Measurements from ENCODE around the gene ASMTL.
"Not testable (repeated sequence)": the region's sequence is repeated elsewhere in the genome, so short reads cannot be mapped to it uniquely, and the experiment has no call there.

ASMTL gene

GRCh38 chrX:1452516-1453394 is at the start of gene ASMTL:
Gene ASMTL, minus strand, starts transcription at chrX:1452909. Its CDS starts 69 bp downstream, at chrX:1452840.
- DNase-seq: peak; percentile 100

- DNase-seq: no peak
These were observed 49.5 kb upstream of the ASMTL start for GRCh38 chrX:1502241-1502640.

GRCh38 chrX:1500701-1501624 is 48.3 kb upstream of the ASMTL start:
- no peak for DNase-seq

GRCh38 chrX:1496076-1496475 is 43.4 kb upstream of the ASMTL start:
- DNase-seq: no peak

GRCh38 chrX:1493877-1494510 is 41.3 kb upstream of the ASMTL start:
- DNase-seq: no peak

- DNase-seq: peak; percentile 5
These were observed 40.7 kb upstream of the ASMTL start for GRCh38 chrX:1493412-1493811.

- peak; percentile 1 for DNase-seq
These were observed 39.8 kb upstream of the ASMTL start for GRCh38 chrX:1492421-1493012.

GRCh38 chrX:1491851-1492349 is 39.2 kb upstream of the ASMTL start:
- peak; percentile 14 for DNase-seq

- DNase-seq: not testable (repeated sequence)
These were observed 38.5 kb upstream of the ASMTL start for GRCh38 chrX:1491248-1491647.

- not testable (repeated sequence) for DNase-seq
These were observed 38.0 kb upstream of the ASMTL start for GRCh38 chrX:1490723-1491122.

- DNase-seq: not testable (repeated sequence)
These were observed 36.6 kb upstream of the ASMTL start for GRCh38 chrX:1489354-1489753.

GRCh38 chrX:1488745-1489144 is 36.0 kb upstream of the ASMTL start:
- no peak for DNase-seq

GRCh38 chrX:1488141-1488540 is 35.4 kb upstream of the ASMTL start:
- DNase-seq: no peak

- no peak for DNase-seq
These were observed 34.7 kb upstream of the ASMTL start for GRCh38 chrX:1487401-1487800.

GRCh38 chrX:1486749-1487361 is 34.1 kb upstream of the ASMTL start:
- peak; percentile 9 for DNase-seq

- DNase-seq: no peak
These were observed 33.5 kb upstream of the ASMTL start for GRCh38 chrX:1486177-1486576.

- peak; percentile 1 for DNase-seq
These were observed 32.3 kb upstream of the ASMTL start for GRCh38 chrX:1485033-1485432.

- DNase-seq: no peak
These were observed 31.9 kb upstream of the ASMTL start for GRCh38 chrX:1484638-1485019.

- DNase-seq: peak; percentile 9
These were observed 31.3 kb upstream of the ASMTL start for GRCh38 chrX:1483843-1484637.

- DNase-seq: not testable (repeated sequence)
These were observed 29.8 kb upstream of the ASMTL start for GRCh38 chrX:1482530-1482928.
